Fibroblast of mammary gland (primary cell): ENCODE data around the gene IFNLR1.

ENCODE experiments used
- DNase-seq: peaks from one replicate; pipeline ENCODE4 v3.0.0-alpha.2; 2010; ENCODE audit warnings: low read depth
- H3K4me3 ChIP-seq: 2 replicates; pipeline ENCODE4 v1.5.1; 2011; ENCODE audit warnings: low read depth, mild to moderate bottlenecking, low read length, moderate library complexity; ENCODE audit not compliant: control insufficient read depth
- TF ChIP-seq, protein P1 (sequence below): conservative IDR thresholded peaks from 2 replicates; pipeline ENCODE4 v1.5.1; 2011; ENCODE audit warnings: low read depth, low read length, inconsistent platforms; ENCODE audit not compliant: control insufficient read depth, insufficient read depth

The IFNLR1 gene

DNA sequence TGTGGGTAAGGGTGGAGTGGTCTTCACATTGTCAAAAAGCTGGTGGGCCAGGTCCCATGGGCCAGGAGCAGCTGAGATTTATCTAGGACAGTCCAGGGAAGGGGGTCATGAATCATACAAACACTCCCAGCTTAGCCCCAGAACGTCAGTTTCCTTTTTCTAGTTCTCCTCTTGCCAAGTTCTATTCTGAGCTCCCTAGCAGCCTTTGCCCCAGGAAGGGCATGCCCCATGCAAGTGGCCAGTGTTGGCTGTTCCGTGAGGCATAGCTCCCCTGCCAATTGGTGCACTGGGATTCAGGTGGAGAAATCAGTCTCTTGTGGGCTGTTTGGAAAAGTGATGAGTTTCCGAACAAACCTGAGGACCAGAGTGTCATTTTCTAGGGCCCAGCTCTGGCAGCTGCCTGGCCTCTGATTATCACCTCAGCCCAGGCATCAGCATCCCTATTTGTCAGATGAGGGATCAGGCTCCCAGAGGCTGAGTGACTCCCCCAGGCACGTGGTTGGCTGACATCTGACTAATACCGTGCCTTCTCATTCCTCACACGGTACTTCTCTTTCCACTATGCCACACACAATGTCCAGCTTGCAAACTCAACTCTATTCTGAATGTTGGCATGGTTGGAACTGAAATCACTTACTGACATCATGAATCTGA is 60.9 kb downstream of the IFNLR1 start:
- DNase-seq = peak; percentile 48
- H3K4me3 ChIP-seq = no peak overlapping the region
- TF ChIP-seq, protein P1, sequence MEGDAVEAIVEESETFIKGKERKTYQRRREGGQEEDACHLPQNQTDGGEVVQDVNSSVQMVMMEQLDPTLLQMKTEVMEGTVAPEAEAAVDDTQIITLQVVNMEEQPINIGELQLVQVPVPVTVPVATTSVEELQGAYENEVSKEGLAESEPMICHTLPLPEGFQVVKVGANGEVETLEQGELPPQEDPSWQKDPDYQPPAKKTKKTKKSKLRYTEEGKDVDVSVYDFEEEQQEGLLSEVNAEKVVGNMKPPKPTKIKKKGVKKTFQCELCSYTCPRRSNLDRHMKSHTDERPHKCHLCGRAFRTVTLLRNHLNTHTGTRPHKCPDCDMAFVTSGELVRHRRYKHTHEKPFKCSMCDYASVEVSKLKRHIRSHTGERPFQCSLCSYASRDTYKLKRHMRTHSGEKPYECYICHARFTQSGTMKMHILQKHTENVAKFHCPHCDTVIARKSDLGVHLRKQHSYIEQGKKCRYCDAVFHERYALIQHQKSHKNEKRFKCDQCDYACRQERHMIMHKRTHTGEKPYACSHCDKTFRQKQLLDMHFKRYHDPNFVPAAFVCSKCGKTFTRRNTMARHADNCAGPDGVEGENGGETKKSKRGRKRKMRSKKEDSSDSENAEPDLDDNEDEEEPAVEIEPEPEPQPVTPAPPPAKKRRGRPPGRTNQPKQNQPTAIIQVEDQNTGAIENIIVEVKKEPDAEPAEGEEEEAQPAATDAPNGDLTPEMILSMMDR = no peak

DNA sequence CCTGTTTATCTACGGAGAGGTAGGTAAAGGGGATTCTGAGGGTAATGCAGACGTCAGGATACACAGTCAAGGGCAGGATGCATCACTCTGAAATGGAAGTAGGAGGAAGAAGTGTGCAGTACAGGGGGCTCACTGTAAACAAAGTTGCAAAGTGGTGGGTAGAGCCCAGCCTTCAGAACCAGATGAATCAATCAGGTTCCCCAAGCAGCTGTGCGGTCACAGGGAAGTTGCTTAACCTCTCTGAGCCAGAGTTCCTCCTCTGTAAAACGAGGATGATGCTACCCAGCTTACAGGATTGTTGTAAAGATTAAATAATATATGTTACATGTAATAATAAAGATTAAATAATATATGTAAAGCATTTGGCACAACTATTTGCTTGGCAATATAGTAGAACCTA is 61.6 kb downstream of the IFNLR1 start:
- H3K4me3 ChIP-seq = no peak overlapping the region
- TF ChIP-seq, protein P1 = no peak
- DNase-seq = no peak

DNA sequence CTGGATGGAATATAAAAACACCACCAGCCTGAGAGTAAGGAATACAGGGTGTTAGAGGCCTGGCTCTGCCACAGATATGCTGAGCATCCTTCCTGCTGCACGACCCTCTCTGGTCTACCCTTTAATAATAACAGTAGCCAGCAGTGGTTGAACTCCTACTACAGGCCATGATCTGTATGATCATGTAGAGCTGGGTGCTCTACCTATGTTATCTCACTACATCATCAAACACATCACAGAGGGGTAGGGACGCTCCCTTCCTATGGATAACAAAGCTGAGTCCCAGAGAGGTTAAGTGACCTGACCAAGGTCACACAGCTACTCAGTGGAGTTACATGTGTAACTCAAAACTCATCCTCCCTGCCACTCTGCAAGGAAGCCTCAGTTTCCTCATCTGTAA is 62.1 kb downstream of the IFNLR1 start:
- no peak for DNase-seq
- no peak overlapping the region for H3K4me3 ChIP-seq
- TF ChIP-seq, protein P1 = no peak

DNA sequence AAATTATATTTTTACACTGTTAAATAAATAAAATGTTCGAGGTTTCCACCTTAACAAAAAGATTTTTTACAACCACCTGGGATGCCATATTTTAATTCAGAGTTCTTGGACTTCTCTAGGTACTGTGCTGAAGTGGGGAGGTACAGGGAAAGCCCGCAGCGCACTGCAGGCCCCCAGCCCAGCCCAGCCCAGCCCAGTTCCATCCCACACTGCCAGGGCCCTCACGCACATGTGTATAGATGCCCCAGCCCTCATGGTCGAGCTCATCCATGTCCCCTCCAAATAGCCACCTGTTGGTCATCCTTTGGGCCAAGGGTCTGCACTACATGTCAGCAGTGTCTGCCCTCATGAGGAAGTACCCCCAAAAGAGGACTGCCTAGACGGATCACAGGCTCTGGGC is 63.5 kb downstream of the IFNLR1 start:
- no peak overlapping the region for H3K4me3 ChIP-seq
- no peak for DNase-seq
- TF ChIP-seq, protein P1 = no peak

DNA sequence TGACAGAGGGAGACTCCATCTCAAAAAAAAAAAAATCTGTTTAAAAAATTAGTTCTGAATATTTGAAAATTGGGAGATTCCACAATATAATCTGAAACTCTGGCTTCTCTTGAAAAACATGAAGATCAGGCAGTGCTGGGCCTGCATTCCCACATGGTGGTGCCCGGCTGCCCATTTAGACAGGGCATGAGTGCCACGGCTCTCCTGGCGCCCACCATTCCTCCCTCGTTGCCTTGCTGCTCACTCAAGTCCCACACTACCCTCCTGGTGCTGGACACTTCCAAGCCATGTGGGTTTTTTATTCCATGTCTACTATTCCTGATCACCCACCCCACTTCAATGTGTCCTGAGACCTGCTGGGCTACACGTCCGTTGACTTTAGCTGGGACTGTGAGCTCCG is 64.3 kb downstream of the IFNLR1 start:
- no peak for DNase-seq
- no peak overlapping the region for H3K4me3 ChIP-seq
- TF ChIP-seq, protein P1 = no peak

DNA sequence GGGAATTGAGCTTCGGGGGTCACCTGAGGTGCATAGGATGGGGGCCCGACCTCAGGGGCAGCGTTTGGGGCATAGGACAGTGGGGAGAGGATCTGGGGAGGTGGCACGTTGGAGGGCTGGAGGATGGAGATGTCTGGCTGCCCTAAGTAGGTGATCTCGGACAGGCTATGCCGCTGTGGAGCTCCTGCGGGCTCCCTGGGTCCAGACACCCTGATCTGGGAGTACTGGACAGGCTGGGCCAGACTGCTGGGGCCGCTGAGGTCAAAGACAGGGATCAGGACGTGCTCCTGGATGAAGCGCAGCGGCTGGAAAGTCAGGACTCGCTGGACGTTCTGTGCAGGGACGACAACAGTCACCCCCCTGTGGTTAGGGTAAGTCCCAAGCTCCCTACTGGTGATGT is 65.7 kb downstream of the IFNLR1 start:
- no peak overlapping the region for H3K4me3 ChIP-seq
- DNase-seq = no peak
- TF ChIP-seq, protein P1 = no peak

DNA sequence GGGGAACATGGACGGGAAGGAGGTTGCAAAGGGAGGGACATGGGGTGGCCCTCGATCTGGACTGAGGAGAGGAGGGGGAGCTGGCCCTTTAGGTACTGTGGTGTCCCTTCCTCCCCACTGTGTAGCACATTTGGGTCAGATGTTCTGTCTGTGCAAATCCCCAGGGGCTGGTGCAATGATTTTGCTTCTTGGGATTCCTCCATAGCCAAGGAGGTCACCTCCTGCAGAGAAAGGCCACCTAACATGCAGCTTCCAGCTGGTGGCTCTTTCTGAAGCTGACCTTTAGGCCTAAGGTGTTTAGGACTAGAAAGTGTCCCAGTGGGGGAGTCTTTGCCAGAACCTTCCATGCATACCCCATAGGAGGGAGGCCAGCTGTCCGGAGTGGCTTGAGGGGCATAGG is 66.1 kb downstream of the IFNLR1 start:
- DNase-seq = no peak
- TF ChIP-seq, protein P1 = no peak
- H3K4me3 ChIP-seq = no peak overlapping the region
